SKM-1 treated with dmso at 0.1 percent for 144 hours (cell line): Measurements from ENCODE around the gene COG2.
"Not testable (repeated sequence)": the region's sequence is repeated elsewhere in the genome, so short reads cannot be mapped to it uniquely, and the experiment has no call there.

ENCODE experiments used
- DNase-seq: peaks from one replicate; lab custom pipeline; 2025; ENCODE audit not compliant: unreplicated experiment; lab: John Stamatoyannopoulos, UW

The COG2 gene

DNA sequence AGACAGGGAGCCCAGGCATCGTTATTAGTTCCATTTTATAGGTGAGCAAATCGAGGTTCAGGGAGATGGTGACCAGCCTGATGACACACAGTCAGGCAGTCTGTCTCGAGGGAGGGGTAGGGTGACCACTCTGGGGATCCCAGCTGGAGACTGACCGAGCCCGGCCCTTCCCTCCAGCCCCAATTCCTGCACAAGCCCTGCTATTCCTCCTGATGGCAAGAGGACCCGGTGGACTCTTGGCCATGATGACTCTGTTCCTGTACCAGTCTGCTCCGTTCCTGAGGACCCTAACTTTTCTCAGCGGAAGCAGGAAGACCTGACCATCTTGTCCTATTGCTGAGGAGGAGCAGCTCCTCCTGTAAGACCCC is 71.2 kb downstream of the COG2 start:
- DNase-seq, result no peak

DNA sequence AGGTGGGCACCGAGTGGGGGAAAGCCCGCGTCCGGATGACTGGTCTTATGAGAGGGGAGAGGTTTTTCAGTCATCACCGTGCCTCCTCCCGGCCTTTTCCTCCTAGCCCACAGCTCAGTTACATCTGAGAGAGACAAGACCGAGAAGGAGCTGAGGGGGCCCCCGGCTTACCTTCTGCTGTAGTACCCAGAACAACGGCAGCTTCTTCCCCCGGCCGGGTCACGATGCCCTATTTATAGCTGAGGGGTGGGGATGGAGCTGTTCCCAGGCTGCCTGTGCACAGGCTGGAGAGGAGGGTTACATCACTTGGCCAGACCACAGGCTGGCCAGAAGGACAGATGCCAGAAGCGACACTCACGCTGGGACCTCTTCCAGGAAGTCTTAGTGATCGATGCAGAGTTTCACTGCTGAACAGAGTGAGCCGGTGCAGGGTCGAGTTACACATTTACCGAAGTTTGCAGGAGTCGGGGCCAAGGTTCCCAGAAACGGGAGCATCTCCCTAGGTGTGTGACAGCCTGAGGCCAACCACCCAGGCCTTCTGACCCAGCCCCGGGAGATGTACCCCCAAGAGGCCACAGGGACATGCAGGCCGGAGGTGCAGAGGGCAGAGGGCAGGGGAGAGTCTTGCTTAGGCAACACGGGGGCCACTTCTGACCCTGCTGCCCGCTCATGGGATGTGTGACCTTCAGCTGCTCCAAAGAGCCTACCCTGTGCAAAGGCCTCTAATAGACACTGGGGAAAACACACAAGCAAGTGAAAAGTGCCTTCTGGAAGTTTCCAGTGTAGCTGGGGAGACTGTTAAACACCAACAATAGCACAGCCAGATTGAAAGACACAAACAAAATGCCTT is 71.9 kb downstream of the COG2 start, which contains the start of gene AGT:
Gene AGT, minus strand, starts transcription at position 208 of the 850 bp plus-strand sequence. CDS start 3,299 bp downstream, outside the sequence.
- DNase-seq, result peak; percentile 93

DNA sequence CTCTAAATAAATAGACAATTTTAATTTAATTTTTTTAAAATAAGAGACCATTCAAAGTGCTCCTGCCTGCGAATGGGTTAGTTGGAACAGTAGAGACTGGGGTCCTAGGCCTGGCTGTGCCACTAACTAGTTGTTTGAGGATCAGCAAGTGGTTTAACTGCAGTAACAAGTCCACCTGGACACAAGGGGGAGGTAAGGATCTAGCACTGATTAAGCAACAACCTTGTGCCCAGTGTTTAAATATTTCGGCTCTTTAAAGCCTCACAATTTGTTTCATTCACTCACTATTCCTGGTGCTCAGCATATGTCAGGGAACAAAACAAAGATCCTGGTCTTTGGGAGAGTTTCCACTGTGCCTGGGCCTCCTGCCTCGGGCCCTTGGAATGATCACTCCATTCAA is 73.2 kb downstream of the COG2 start:
- peak; percentile 17 for DNase-seq

DNA sequence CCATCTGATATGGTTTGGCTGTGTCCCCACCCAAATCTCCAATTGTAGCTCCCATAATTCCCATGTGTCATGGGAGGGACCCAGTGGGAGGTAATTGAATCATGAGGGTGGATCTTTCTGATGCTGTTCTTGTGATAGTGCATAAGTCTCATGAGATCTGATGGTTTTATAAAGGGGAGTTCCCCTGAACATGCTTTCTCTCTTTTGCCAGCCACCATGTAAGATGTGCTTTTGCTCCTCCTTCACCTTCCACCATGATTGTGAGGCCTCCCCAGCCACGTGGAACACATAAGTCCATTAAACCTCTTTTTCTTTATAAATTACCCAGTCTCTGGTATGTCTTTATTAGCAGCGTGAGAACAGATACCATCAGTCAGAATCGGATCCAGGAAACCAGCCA is 74.2 kb downstream of the COG2 start:
- DNase-seq, result not testable (repeated sequence)

DNA sequence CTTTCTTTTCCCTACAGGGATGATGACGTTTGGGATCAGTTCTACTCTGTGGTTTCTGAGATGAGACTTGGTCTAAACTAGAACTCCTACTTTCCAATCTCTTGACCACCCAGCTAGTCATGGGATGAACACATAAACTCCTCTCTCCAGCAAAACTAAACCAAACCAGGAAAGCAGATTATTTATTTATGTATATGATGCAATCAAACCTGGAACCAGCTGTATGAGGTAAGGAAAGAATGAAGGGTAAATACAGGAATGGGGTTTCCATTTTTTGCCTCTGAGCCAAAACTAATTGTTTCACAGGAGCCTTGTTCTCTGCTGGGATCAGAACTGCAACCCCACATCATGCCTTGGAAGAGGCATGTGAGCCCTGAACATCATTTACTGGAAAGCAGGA is 75.0 kb downstream of the COG2 start:
- no peak for DNase-seq

DNA sequence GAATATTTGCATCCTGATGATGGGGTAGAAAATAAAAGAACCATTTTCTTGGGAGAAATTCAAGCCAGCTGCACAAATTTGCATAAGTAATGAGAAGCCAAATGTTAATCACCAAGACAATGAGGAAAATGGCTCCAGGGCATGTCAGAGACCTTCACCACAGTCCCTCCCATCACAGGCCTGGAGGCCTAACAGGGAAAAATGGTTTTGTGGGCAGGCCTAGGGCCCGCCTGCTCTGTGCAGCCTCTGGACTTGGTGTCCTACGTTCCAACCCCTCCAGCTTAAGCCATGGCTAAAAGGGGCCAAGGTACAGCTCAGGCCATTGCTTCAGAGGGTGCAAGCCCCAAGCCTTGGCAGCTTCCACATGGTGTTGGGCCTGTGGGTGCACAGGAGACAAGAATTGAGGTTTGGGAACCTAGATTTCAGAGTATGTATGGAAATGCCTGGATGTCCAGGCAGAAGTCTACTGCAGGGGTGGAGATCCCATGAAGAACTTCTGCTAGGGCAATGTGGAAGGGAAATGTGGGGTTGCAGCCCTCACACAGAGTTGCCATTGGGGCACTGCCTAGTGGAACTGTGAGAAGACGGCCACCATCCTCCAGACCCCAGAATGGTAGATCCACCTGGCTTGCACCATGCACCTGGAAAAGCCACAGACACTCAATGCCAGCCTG is 79.7 kb downstream of the COG2 start:
- not testable (repeated sequence) for DNase-seq

DNA sequence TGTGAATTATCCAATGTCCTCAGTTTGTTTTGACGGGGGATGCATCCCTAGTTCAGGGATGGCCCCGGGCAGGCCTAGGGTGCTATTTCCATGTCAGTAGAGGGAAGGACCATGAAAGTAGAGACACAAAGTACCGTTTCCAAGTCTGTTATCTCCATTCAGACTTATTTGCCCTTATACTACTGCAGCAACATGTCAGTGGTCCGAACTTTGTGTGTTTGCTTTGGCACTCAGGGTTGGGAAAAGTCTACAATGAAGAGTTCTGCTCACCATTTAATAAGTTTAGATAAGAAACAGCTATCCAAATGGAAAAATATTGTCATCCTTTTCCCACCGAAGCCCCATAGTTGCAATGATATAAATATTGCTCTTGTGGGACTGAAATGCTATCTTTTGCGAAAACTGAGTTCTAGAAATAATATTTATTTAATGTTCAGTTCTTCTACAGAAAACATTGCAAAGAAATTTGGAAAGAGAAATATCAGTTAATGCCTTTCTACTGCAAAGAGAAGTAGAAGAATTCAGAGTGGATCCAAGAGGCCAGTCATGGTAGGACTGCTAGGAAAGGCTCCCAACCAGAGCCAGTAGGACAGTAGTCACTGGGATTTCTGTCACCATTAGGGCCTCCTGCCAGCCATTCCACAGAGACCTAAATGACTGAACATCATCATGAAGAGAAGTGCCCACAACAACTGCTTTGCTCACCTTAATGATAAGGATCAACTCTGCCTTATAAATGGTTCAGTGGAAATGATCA is 83.2 kb downstream of the COG2 start:
- DNase-seq, result no peak

DNA sequence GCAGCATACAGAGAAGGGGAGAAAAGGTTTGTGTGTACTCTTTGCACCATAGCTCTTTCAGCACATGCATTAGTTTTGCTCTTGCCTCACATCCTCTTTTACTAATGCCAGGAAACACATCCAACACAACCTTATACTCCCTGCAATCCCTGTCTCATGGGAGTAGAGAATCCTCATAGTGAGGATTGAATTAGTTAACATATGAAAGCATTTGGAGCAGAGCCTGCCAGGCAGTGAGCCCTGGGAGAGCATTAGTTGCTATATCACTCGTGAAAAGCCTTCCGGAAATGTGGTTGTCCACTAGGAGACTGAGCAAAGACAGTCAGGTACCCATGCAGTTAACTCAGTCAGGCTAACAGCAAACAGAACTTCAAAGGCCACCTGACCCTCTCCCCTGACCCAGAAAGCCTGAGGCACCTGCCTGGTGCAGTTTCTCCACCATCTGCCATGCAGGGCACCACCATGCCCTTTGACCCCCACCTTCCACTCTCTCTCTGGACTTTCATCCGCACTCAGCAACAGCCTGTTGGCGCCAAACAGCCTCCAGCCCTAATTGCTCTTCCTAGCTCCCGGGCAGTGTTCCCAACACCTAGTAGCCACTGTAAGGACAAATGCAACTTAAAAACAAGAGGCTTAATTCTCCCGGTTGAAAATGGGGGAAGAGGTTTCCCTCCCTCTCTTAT is 86.6 kb downstream of the COG2 start:
- peak; percentile 57 for DNase-seq

DNA sequence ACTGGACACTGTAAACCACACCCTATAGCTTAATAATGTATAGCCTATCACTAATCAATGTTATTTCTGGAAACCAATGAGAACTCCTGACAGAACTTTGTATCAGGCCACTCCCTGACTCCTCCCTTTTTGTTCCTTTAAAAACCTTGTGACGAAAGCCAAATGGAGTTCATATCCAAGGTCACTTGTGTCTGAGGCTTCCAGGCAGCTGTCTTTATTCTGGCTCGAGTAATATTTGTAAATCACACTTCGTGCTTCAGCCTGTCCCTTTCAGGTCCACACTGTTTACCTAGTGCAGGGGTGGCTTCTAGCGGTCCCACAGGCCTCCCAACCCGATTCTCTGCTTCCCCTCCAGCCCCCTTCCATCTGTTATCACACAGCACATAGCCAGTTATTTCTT is 88.7 kb downstream of the COG2 start:
- DNase-seq, result no peak

DNA sequence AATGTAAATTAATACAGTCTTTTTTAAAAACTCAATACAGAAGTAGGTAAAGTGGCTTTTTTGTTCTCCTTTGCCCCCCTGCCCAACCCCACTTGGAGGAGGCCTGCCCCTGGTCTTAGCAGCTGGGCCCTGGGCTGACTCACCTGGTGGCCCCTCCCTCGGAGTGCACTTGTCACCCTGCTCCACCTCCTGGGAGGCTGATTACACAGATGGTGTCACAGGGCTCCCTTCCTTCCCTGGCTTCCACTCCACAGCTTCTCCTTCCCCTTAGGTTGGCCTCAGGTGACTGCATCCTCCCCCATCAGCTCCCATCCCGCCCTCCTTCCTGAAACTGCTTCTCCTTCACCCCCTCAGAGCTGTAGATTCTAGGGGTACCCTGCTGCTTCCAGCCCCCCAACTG is 93.2 kb downstream of the COG2 start:
- peak; percentile 27 for DNase-seq

DNA sequence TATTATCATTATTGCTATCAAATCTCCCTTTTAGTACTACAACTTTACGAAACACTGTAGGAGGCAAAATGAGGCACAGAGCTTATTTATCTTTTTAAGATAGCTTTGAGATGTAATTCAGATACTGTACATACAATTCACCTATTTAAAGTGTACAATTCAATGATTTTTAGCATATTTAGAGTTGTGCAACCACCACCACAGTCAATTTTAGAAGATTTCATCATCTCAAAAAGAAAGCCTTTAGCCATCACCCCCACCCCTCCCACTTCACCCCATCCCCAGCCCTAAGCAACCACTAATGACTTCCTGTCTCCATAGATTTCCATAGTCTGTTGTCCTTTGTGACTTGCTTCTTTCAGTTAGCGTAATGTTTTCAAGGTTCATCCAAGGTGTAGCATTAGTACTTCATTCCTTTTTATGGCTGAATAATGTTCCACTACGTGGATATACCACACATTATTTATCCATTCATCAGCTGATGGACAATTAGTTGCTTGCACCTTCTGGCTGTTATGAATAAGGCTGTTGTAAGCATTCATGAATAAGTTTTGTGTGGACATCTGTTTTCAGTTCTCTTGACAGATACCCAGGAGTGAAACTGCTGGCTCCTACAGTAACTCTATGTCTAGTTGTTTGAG is 95.5 kb downstream of the COG2 start:
- peak; percentile 68 for DNase-seq

DNA sequence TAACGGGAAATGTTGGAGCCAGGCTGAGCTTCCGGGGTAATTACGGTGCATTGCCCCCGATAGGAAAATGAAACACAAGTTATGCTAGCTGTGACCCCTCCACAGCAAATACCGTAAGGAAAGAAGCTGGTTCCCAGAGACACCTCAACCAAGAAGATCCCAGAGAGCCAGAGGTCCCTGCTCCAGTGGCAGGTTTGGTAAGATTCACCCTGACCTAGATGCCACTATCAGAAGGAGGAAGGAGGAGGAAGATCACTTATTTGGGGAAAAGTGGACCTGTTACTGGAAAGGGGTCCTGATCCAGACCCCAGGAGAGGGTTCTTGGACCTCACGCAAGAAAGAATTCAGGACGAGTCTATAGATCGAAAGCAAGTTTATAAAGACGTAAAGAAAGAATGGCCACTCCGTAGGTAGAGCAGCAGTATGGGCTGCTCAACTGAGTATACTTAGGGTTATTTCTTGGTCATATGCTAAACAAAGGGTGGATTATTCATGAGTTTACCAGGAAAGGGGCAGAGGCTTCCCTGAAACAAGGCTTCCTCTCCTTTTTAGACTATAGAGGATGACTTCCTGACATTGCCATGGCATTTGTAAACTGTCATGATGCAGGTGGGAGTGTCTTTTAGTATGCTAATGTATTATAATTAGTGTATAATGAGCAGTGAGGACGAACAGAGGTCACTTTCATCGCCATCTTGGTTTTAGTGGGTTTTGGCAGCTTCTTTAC is 97.4 kb downstream of the COG2 start:
- no peak for DNase-seq
